Aorta (tissue), 5 donors: ENCODE measurements around the gene FAM170B. TPM values are rescaled to one million over a fixed set of nuclear protein-coding genes. Genes with fewer than 3 reads are reported as not detected.

ENCODE experiments used
- ATAC-seq: fragments of 200-7000 bp; cut with Tn5 transposase; one replicate; pipeline ENCODE4 v1.9.1; 2022; ENCODE audit warnings: moderate library complexity; ENCODE audit not compliant: low FRiP score
- DNase-seq, 2 donors: peaks; one replicate each; pipeline ENCODE4 v3.0.0-alpha.2; 2020
- H3K27ac ChIP-seq, 2 donors: one replicate each; pipeline ENCODE4 v1.5.1; 2013; ENCODE audit warnings: low read length in 2 of 2, mild to moderate bottlenecking in 2 of 2, moderate library complexity in 2 of 2, control low read depth in 1 of 2, inconsistent platforms in 1 of 2, low read depth in 1 of 2
- H3K27me3 ChIP-seq, 2 donors: one replicate each; pipeline ENCODE4 v1.6.1; 2013; ENCODE audit warnings: control low read depth in 1 of 2, low read length in 1 of 2, mild to moderate bottlenecking in 1 of 2, moderate library complexity in 1 of 2; ENCODE audit not compliant: insufficient read depth in 2 of 2, control insufficient read depth in 1 of 2
- H3K36me3 ChIP-seq, 2 donors: one replicate each; pipeline ENCODE4 v1.6.1; 2013; ENCODE audit warnings: control low read depth in 1 of 2, low read length in 1 of 2, mild to moderate bottlenecking in 1 of 2; ENCODE audit not compliant: insufficient read depth in 2 of 2, control insufficient read depth in 1 of 2
- H3K4me1 ChIP-seq, 2 donors: one replicate each; pipeline ENCODE4 v1.6.1; 2013; ENCODE audit warnings: low read length in 2 of 2, control low read depth in 1 of 2, mild to moderate bottlenecking in 1 of 2, moderate library complexity in 1 of 2; ENCODE audit not compliant: insufficient read depth in 2 of 2, control insufficient read depth in 1 of 2
- H3K4me3 ChIP-seq, 2 donors: one replicate each; pipeline ENCODE4 v1.5.1; 2013; ENCODE audit warnings: low read length in 2 of 2, control low read depth in 1 of 2, mild to moderate bottlenecking in 1 of 2
- H3K9me3 ChIP-seq: one replicate; pipeline ENCODE4 v1.6.1; 2013; ENCODE audit warnings: mild to moderate bottlenecking, low read length; ENCODE audit not compliant: control insufficient read depth
- WGBS, 2 donors: extraction: QIAGEN DNeasy Blood & Tissue Kit; methylation state at CpG; one replicate each; pipeline ENCODE4 v1.1.7; 2013; 5-methylcytosine and 5-hydroxymethylcytosine counted together
- intact Hi-C, 2 donors: fragments of 100-400 bp; cut with DNase I; formaldehyde crosslinking; loops; one replicate each; pipeline versions ENCODE4 v1.14.2 to v1.15.0; 2022
- polyA plus RNA-seq, 2 donors: library from polyadenylated mRNA; stranded (reverse); fragments of 200-250 nt; gene quantifications; one replicate each; pipeline ENCODE4 v1.2.3, GENCODE V29; 2013
- total RNA-seq, 2 donors: library from RNA; stranded (reverse); fragmentation: NEBNext Ultra II Directional; extraction: Animal tissue kit (Norgen Biotek cat#: 25700); gene quantifications; one replicate each; pipeline ENCODE4 v1.2.1, GENCODE V29; 2021
- donor health status: healthy with polysubstance abuse.
- donor health status: Bipolar disorder and iron deficiency.
- donor health status: DM: no; HTN: no; CAD: no.
- donor health status: DM: no; HTN: no; CAD: no.
- donor health status: DM: yes; HTN: yes; CAD: no.

The FAM170B gene
- total and polyA plus RNA-seq, 4 donors: not detected

DNA sequence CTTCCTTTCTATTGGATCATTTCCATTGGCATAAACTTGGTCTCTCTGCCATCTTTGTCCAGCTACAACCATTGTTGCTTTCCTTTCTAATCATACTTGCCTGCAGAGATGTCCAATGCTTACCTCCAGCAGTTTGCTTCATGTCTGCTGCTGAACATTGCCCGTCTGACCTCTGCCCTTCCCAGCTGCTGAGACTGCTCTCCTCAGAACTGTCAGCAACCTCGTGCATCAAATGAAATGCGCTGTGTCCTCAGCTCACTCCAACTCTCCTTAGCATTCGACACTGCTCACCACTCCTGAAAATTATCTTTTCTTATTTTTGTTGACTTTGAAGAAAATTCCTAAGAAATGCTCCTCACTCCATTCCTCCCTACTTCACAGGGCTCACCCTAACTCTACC lies 5.0 kb downstream of the FAM170B start:
- ATAC-seq (no peak), DNase-seq (no peak)
- Histone ChIP-seq H3K4me3 (no peak overlapping the region), H3K36me3 (no peaks in the 10 kb centered on the region), H3K27ac (no peak overlapping the region), H3K4me1 (no peaks in the 10 kb centered on the region), H3K27me3 (no peaks in the 10 kb centered on the region), H3K9me3 (no peaks in the 10 kb centered on the region)
- WGBS, 2 donors: 86 to 91% methylated on average over 4 of the region's 4 CpGs
- intact Hi-C loops: no loop called here

DNA sequence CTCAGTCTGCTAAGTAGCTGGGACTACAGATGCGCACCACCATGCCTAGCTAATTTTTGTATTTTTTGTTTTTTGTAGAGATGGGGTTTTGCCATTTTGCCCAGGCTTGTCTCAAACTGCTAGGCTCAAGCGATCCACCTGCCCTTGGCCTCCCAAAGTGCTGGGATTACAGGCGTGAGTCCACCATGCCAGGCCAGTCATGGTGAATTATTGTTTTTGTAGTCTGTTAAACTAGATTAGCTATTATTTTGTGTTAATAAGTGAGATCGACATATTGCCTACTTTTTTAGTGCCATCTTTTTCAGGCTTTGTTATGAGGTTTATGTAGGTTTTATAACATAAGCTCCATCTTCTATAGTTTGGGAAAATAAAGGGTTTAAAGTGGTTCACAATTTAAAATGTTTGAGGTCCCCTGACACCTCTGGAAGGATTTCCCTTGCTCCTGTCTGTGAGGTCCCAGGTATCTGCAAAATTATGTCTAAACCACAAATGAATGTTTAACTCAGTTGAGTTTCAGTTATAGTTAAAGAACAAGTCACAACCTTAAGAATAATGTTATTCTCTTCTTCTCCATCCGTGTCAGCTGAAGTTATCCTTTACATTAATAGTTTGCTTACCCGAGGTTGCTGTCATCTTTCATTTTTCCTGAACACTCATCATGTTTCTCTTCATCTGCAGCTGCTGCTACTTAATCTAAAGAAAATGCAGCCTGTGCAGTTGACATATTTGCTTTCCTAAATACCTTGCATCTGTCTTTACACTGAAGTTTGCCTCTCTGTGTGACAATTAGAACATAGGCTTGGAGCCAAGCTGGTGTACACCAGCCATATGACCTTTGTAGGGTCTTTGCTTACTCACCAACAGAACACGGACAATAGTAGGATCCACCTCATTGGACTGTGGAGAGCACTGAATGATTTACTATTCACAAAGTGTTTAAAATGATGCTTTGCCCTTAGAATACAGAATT lies 9.6 kb downstream of the FAM170B start:
- no peak for ATAC-seq
- Histone ChIP-seq H3K36me3 (no peaks in the 10 kb centered on the region), H3K4me1 (no peaks in the 10 kb centered on the region), H3K9me3 (no peaks in the 10 kb centered on the region), H3K27ac (no peak overlapping the region), H3K4me3 (no peak overlapping the region), H3K27me3 (no peaks in the 10 kb centered on the region)
- 87 to 91% methylated on average over 7 of the region's 7 CpGs for WGBS, 2 donors
- DNase-seq: no peak
- intact Hi-C loops: no loop called here

DNA sequence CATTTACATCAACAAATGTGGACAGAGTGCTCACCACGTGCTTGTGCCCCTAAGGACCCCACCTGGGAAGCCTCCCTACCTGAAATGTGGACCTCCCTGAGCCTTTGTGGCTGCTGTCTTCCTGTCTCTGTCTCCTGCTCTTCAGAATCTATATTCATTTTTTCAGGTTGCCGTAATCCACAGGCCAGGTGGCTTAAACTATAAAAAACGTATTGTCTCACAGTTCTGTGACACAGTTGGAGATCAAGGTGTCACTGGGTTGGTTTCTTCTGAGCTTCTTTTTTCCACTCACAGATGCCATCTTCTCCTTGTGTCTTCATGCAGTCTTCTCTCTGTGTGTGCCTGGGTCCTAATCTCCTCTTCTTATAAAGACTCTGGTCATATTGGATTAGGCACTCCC lies 12.9 kb downstream of the FAM170B start:
- H3K27ac ChIP-seq: no peak overlapping the region
- no peak for ATAC-seq
- no peaks in the 10 kb centered on the region for H3K36me3 ChIP-seq
- intact Hi-C loops: no loop called here
- DNase-seq: no peak
- H3K4me1 ChIP-seq: no peaks in the 10 kb centered on the region
- 87 to 89% methylated on average over 3 of the region's 3 CpGs for WGBS, 2 donors
- H3K4me3 ChIP-seq: no peak overlapping the region
- H3K27me3 ChIP-seq: no peaks in the 10 kb centered on the region
- H3K9me3 ChIP-seq: no peaks in the 10 kb centered on the region

DNA sequence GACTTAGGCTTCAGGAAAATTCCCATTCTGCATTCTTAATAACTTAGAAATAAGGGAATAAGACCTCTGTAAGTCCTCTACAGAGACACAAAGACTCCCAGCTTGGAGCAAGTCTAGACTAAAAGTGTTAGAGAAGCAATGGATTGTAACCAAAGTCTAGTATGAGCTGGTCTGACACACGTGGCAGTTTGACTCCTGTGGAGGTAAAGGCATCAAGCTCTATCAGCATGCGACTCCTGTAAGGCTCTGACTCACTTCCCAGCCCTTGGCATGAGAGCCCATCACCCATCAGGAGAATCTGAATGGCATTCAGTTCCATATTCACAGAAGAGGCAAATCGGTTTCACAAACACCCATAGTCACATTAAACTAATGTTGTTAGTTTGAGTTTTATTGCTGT lies 14.1 kb downstream of the FAM170B start:
- intact Hi-C loops: loop anchor here in 1 of 2 donors (10.0 kb wide), 1 partner anchor 95 kb away; no protein-coding TSS in a partner anchor
- Histone ChIP-seq H3K36me3 (no peaks in the 10 kb centered on the region), H3K27ac (no peak overlapping the region), H3K9me3 (no peaks in the 10 kb centered on the region), H3K4me3 (no peak overlapping the region), H3K27me3 (no peaks in the 10 kb centered on the region), H3K4me1 (no peaks in the 10 kb centered on the region)
- WGBS, 2 donors: 45 to 49% methylated on average over 3 of the region's 3 CpGs
- no peak for DNase-seq
- no peak for ATAC-seq

DNA sequence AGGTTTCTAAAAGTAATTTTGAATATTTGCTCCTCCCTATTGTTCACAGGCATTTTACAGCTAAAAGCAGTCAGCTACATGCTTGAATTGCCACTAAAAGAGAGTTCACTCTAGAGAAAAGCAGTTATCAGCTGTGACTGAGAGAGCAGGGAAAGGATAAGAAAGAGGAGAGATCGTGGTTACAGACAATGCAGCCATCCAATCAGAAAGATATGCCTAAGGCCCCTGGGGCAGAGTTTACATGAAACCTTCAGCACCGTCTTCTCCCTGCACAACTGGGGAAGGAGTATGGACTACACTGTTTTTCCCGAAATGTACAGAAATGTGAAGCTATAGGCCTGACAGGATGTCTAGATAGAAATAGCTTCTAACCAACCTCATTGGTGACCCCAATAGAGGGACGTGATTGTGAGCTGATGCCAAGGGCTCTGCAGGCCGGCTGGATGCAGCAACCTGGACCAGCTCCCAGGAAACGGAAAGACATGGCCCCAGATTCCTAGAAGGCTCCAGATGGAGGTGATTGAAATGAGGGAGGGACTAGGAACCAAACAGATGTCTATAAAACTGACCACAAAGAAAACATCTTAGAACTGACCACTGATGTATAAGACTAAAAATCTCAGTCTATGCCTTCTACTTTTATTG lies 15.3 kb downstream of the FAM170B start:
- 59 to 70% methylated on average over 6 of the region's 6 CpGs for WGBS, 2 donors
- intact Hi-C loops: loop anchor here in 1 of 2 donors (10.0 kb wide), 1 partner anchor 94 kb away; no protein-coding TSS in a partner anchor
- H3K27ac ChIP-seq: no peak overlapping the region

DNA sequence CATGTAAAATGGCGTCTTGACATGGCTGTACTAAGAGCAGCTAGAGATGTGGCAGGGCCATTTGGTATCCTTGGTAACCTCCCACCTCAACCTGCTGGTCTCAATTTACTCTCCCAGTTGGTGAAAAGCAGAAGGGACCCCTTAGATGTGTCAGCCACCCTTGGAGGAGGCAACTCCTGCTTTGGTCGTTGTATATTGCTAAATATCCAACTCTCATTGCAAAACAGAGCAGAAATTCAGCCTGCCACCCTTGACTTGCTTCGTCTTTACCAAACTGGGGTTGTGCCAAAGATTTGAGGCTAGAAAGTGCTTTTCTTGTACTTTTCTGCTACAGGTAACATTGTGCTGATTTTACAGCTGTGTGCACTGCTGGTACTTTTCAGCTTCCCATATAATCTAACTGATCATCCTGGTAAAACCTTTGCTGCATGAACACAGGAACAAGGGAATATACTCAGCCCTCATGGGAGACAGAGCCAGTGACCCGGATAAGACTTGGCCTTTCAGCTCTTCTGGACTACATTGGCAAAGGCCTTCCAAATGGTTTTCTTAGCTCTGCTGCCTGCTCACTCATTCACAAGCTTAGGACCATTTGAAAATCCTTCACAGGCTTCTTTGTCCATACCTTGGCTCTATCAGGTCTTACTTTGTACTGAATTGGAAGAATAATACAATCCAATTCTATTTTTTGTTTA lies 16.3 kb downstream of the FAM170B start:
- no peak for DNase-seq
- intact Hi-C loops: loop anchor here in 1 of 2 donors (10.0 kb wide), 1 partner anchor 93 kb away; no protein-coding TSS in a partner anchor
- no peaks in the 10 kb centered on the region for H3K27me3 ChIP-seq
- no peak overlapping the region for H3K27ac ChIP-seq
- no peaks in the 10 kb centered on the region for H3K36me3 ChIP-seq
- no peak for ATAC-seq
- H3K4me3 ChIP-seq: no peak overlapping the region
- no peaks in the 10 kb centered on the region for H3K9me3 ChIP-seq
- H3K4me1 ChIP-seq: peaks cover 0 to 4% of the 10 kb centered on the region in 2 donors
- 50 to 56% methylated on average over 4 of the region's 4 CpGs for WGBS, 2 donors

More for the DNA sequence above, 15.3 kb downstream of the FAM170B start:
- Histone ChIP-seq H3K9me3 (no peaks in the 10 kb centered on the region), H3K4me1 (no peaks in the 10 kb centered on the region), H3K27me3 (no peaks in the 10 kb centered on the region), H3K36me3 (no peaks in the 10 kb centered on the region), H3K4me3 (no peak overlapping the region)
- no peak for DNase-seq
- ATAC-seq: no peak

DNA sequence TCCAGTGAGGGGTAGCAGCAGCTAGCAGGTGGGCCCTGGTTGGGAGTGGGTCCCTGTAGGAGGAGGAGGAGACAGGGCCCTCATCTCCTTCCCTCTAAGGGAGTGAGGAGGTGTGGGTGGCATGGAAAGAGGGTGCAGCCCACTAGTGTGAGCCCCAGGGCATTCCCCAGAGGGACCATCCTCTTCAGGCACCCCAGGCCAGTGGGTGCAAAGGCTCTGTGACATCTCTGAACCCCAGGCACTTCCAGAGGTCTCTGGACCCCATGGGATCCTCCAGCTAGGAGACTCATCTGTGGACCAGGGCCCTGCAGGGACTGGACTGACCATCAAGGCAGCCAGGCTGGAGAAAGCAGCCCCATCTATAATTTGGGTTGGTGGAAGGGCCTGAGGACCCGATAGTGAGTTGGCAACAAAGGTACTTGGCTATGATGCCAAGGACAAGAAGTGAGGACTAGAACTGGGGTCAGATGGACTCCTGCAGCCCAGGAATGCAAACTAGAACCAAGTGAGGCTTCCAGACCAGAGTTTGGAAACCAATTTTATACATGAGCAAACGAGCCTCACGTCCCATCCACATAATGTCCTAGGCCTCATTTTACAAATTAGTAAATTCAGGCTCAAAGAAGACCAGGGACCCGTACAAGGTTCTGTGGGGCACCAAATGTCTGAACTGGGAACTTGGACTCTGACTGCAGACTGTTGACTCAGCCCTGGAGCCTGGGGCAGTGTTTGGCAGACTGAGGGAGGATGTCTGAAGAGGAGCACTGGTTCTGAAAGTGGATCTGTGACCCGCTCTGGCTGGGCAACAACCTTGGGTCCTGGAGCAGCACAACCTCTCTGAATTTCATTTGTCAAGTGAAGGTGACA lies 17.1 kb downstream of the FAM170B start:
- 51 to 59% methylated on average over 5 of the region's 5 CpGs for WGBS, 2 donors
- H3K27ac ChIP-seq: no peak overlapping the region
- intact Hi-C loops: loop anchor here in 1 of 2 donors (10.0 kb wide), 1 partner anchor 92 kb away; no protein-coding TSS in a partner anchor

More for the DNA sequence above, 17.1 kb downstream of the FAM170B start:
- no peaks in the 10 kb centered on the region for H3K9me3 ChIP-seq
- peaks cover 0 to 4% of the 10 kb centered on the region in 2 donors for H3K4me1 ChIP-seq
- DNase-seq: no peak
- H3K4me3 ChIP-seq: no peak overlapping the region
- no peaks in the 10 kb centered on the region for H3K36me3 ChIP-seq
- ATAC-seq: no peak
- no peaks in the 10 kb centered on the region for H3K27me3 ChIP-seq
